Endodermal cell (in vitro differentiated cells): ENCODE data around the gene ZFAND3. TPM values are rescaled to one million over a fixed set of nuclear protein-coding genes. Genes with fewer than 3 reads are reported as not detected.

Source experiments
- DNase-seq: peaks from one replicate; pipeline ENCODE4 v3.0.0-alpha.2; 2017
- H3K27ac ChIP-seq: 2 replicates; pipeline ENCODE4 v1.5.1; 2013; ENCODE audit warnings: mild to moderate bottlenecking, low read depth, low read length, moderate library complexity
- H3K27me3 ChIP-seq: 2 replicates; pipeline ENCODE4 v1.6.1; 2013; ENCODE audit warnings: mild to moderate bottlenecking, low read length, moderate library complexity; ENCODE audit not compliant: insufficient read depth, control insufficient read depth, poor library complexity, severe bottlenecking
- H3K36me3 ChIP-seq: 2 replicates; pipeline ENCODE4 v1.7.0; 2013; ENCODE audit warnings: mild to moderate bottlenecking, low read length, moderate library complexity; ENCODE audit not compliant: control insufficient read depth, insufficient read depth
- H3K4me1 ChIP-seq: one replicate; pipeline ENCODE4 v1.7.0; 2013; ENCODE audit warnings: low read length; ENCODE audit not compliant: control insufficient read depth, insufficient read depth
- H3K4me3 ChIP-seq: 2 replicates; pipeline ENCODE4 v1.5.1; 2013; ENCODE audit warnings: mild to moderate bottlenecking, low read length, moderate library complexity
- H3K9ac ChIP-seq: 2 replicates; pipeline ENCODE4 v1.6.1; 2013; ENCODE audit warnings: mild to moderate bottlenecking, low read length, moderate library complexity; ENCODE audit not compliant: poor library complexity, severe bottlenecking; ENCODE audit errors: extremely low read depth
- H3K9me3 ChIP-seq: 2 replicates; pipeline ENCODE4 v1.6.1; 2013; ENCODE audit warnings: mild to moderate bottlenecking, low read length, moderate library complexity; ENCODE audit not compliant: control insufficient read depth
- H3K27ac Mint-ChIP-seq: 2 replicates; pipeline ENCODE4 v1.8.0; 2020; ENCODE audit warnings: mixed read lengths
- H3K27me3 Mint-ChIP-seq: 2 replicates; pipeline ENCODE4 v1.8.0; 2021; ENCODE audit warnings: mild to moderate bottlenecking, mixed read lengths; ENCODE audit not compliant: insufficient read depth
- H3K36me3 Mint-ChIP-seq: 2 replicates; pipeline ENCODE4 v1.8.0; 2020; ENCODE audit warnings: low read depth, mixed read lengths
- H3K4me1 Mint-ChIP-seq: 2 replicates; pipeline ENCODE4 v1.8.0; 2020; ENCODE audit warnings: mixed read lengths
- H3K4me3 Mint-ChIP-seq: 2 replicates; pipeline ENCODE4 v1.8.0; 2020; ENCODE audit warnings: mild to moderate bottlenecking, moderate library complexity, mixed read lengths
- H3K9me3 Mint-ChIP-seq: 2 replicates; pipeline ENCODE4 v1.8.0; 2020; ENCODE audit warnings: mild to moderate bottlenecking, mixed read lengths
- CTCF ChIP-seq: fragments of 200-600 bp; sonication (generic); conservative IDR thresholded peaks from 2 replicates; pipeline ENCODE4 v1.5.0; 2021; ENCODE audit warnings: antibody characterized with exemption, mild to moderate bottlenecking
- WGBS, 2 experiments: methylation state at CpG; one replicate each; pipeline versions ENCODE4 v1.1.5 to v1.1.7; 2013; ENCODE audit warnings: missing lambda C conversion rate in 2 of 2, mixed read lengths in 1 of 2; ENCODE audit not compliant: insufficient coverage in 1 of 2, insufficient read length in 1 of 2; 5-methylcytosine and 5-hydroxymethylcytosine counted together
- total RNA-seq, 2 donors: library from RNA; stranded (reverse); fragmentation: NEBNext Ultra II Directional in 1 of 2; extraction: Animal tissue kit (Norgen Biotek cat#: 25700) in 1 of 2; gene quantifications; 2 replicates in 1 of 2; 3 replicates in 1 of 2; pipeline ENCODE4 v1.2.1, GENCODE V29; 2021

ZFAND3 gene
- total RNA-seq, 2 donors from 2014 or later, result 67.1 to 86.2 TPM

GRCh38 chr6:37798436-37799262, 20.9 kb upstream of the ZFAND3 start:
- WGBS, 2 experiments, result 93 to 94% methylated on average over 3 to 11 of the region's 11 CpGs
- H3K27me3 ChIP-seq, result no peaks in the 10 kb centered on the region
- no peak overlapping the region for H3K4me3 Mint-ChIP-seq
- no peak for DNase-seq
- no peak overlapping the region for H3K27ac Mint-ChIP-seq
- no peak overlapping the region for H3K9ac ChIP-seq
- H3K9me3 Mint-ChIP-seq, result no peaks in the 10 kb centered on the region
- H3K4me3 ChIP-seq, result no peak overlapping the region
- H3K27me3 Mint-ChIP-seq, result peaks cover 20% of the 10 kb centered on the region
- no peak overlapping the region for H3K27ac ChIP-seq
- no peaks in the 10 kb centered on the region for H3K36me3 Mint-ChIP-seq
- no peaks in the 10 kb centered on the region for H3K4me1 ChIP-seq
- peaks cover 5% of the 10 kb centered on the region for H3K4me1 Mint-ChIP-seq
- no peaks in the 10 kb centered on the region for H3K9me3 ChIP-seq
- no peaks in the 10 kb centered on the region for H3K36me3 ChIP-seq
- no peak for TF ChIP-seq CTCF

DNA sequence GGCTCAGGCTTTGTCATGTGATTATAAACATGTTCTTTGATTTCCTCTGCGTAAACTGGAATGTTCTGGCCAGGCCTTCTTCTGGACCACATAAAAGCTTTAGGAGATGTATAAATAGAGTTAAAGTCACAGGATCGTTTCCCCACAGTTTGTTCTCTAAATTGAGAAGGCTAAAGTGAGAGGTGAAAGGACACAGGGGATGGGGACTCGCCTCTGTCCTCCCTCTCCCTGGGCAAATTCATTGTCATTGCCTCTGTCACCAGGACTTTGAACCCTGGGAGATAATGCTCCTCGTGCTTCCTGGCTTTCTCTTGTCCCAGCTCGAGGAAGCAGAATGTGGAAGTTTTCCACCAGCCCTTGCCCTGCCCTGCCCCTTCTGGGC, 20.3 kb upstream of the ZFAND3 start:
- Histone ChIP-seq H3K4me3 (no peak overlapping the region), H3K9ac (no peak overlapping the region), H3K9me3 (no peaks in the 10 kb centered on the region), H3K27ac (no peak overlapping the region), H3K4me1 (no peaks in the 10 kb centered on the region), H3K36me3 (no peaks in the 10 kb centered on the region), H3K27me3 (no peaks in the 10 kb centered on the region)
- no peak overlapping the region for H3K27ac Mint-ChIP-seq
- peaks cover 5% of the 10 kb centered on the region for H3K4me1 Mint-ChIP-seq
- peaks cover 25% of the 10 kb centered on the region for H3K27me3 Mint-ChIP-seq
- H3K36me3 Mint-ChIP-seq, result no peaks in the 10 kb centered on the region
- no peaks in the 10 kb centered on the region for H3K9me3 Mint-ChIP-seq
- 86 to 89% methylated on average over 3 to 5 of the region's 5 CpGs for WGBS, 2 experiments
- TF ChIP-seq CTCF, result no peak
- no peak for DNase-seq
- H3K4me3 Mint-ChIP-seq, result no peak overlapping the region

DNA sequence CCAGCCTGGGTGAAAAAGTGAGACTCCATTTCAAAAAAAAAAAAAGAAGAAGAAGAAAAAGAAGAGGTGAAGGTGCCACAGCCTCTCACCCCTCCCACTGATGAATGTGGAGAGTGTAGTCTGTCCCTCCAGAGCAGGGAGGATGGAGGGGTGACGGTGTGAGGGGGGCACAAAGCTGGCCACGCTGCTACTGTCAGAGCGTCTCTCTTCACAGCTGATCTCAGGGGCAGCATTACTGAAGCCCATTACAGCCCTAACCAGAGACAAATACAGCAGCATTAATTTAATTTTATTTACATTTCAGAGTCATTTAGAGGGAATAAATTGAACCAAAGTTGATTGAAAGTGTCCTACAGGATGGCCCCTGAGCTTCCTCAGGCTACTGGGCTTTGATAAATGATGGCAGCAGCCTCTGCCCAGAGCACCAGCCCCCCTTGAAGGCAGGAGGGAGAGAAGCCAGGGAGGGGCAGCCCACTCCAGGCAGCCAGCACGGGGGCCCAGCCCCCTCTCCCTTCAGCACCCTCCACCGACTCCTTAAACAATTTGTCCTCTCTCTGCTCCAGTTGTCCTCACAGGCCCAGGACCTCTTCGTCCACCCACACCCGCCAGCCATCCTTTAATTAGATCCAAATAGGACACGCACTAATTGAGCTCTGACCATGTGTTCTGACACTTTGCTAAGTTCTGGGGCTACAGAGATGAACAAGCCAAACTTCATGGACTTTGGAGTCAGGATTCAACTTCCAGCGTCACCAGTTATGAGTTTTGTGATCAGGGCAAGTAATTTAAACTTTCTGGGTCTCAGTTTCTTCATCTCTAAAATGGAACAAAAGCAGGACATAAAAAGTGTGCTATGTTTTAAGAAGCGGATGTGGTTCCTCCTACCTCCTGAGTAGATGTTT, 18.6 kb upstream of the ZFAND3 start:
- H3K27ac Mint-ChIP-seq, result no peak overlapping the region
- H3K27ac ChIP-seq, result no peak overlapping the region
- no peak overlapping the region for H3K4me3 Mint-ChIP-seq
- TF ChIP-seq CTCF, result no peak
- H3K9me3 ChIP-seq, result no peaks in the 10 kb centered on the region
- H3K9ac ChIP-seq, result no peak overlapping the region
- peaks cover 28% of the 10 kb centered on the region for H3K27me3 Mint-ChIP-seq
- 72 to 81% methylated on average over 4 to 10 of the region's 10 CpGs for WGBS, 2 experiments
- no peaks in the 10 kb centered on the region for H3K36me3 Mint-ChIP-seq
- H3K9me3 Mint-ChIP-seq, result no peaks in the 10 kb centered on the region
- no peaks in the 10 kb centered on the region for H3K27me3 ChIP-seq
- no peaks in the 10 kb centered on the region for H3K36me3 ChIP-seq
- DNase-seq, result no peak
- no peak overlapping the region for H3K4me3 ChIP-seq
- no peaks in the 10 kb centered on the region for H3K4me1 ChIP-seq
- peaks cover 5% of the 10 kb centered on the region for H3K4me1 Mint-ChIP-seq
